GM23338 (cell line): Measurements from ENCODE around the gene APBB1IP.

Experiments used
- CREB1 ChIP-seq: fragments of 250-450 bp; sonication (Bioruptor Pico); IDR thresholded peaks from 2 replicates; pipeline ENCODE4 v1.5.0; 2020; ENCODE audit warnings: low read depth, mild to moderate bottlenecking, moderate library complexity
- CTCF ChIP-seq, 2 experiments: fragments of 200-600 bp in 1 of 2; sonication (generic) in 1 of 2; conservative IDR thresholded peaks; 2 replicates each; pipeline versions ENCODE4 v1.5.1 to v1.6.1; 2016 to 2017; ENCODE audit warnings: antibody characterized with exemption in 2 of 2, low read depth in 2 of 2, mild to moderate bottlenecking in 2 of 2, moderate library complexity in 1 of 2
- EZH2 ChIP-seq: fragments of 200-600 bp; sonication (generic); IDR thresholded peaks from one replicate; pipeline ENCODE4 v1.8.0; 2017; ENCODE audit warnings: antibody characterized with exemption, mild to moderate bottlenecking, low read depth; ENCODE audit not compliant: unreplicated experiment
- POLR2AphosphoS5 ChIP-seq: IDR thresholded peaks from 2 replicates; pipeline ENCODE4 v1.6.1; 2016; ENCODE audit warnings: antibody characterized with exemption, low read depth
- ZNF331 ChIP-seq: fragments of 250-450 bp; sonication (Bioruptor Pico); IDR thresholded peaks from 2 replicates; pipeline ENCODE4 v1.5.0; 2020; ENCODE audit warnings: low read depth, mild to moderate bottlenecking, moderate library complexity

DNA sequence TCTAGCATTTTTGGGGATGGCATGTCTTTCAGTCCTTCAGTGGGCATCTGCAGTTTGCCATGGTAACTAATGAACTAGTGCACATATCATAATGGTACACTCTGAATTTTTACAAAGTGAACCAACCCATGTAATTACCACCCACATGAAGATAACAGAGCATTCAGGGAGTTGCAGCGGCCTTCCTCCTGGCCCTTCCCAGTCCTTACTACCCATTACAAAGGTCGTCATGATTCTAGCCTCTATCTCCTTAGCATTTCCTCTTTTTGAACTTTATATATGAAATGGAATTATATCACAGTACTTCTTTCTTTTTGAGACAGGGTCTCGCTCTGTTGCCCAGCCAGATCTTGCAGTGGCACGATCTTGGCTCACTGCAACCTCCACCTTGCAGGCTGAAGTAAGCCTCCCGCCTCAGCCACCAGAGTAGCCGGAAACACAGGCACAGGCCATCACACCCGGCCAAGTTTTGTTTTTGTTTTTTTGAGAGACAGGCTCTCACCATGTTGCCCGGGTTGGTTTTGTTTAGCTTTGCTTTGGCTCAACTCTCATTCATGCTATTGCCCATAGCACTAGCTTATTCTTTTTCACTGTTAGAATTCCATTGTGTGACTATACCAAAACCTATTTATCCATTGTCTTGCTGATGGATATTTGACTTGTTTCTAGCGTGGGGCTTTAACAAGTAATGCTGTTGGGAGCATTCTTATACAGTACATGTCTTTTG, 79.2 kb downstream of the APBB1IP start:
- TF ChIP-seq CTCF (conservative IDR thresholded peaks at IDR 0.05; ENCODE audit: low read depth in 2 of 2) (no peak), EZH2 (no peak), POLR2AphosphoS5 (no peak), ZNF331 (CRISPR knock-in tag) (no peak), CREB1 (CRISPR knock-in tag) (no peak)
